Measurements from ENCODE around the gene SSU72.

Gene SSU72

GRCh38 chr1:1620433-1621139 lies 45.9 kb upstream of the SSU72 start:
- no peak for TF ChIP-seq CTCF (conservative IDR thresholded peaks at IDR 0.05; ENCODE audit: low read depth, low read length)
- DNase-seq (ENCODE audit: low read depth), result no peak
- no peak overlapping the region for H3K4me3 ChIP-seq (ENCODE audit: low read depth, low read length)

- no peak for DNase-seq (ENCODE audit: low read depth)
- H3K4me3 ChIP-seq (ENCODE audit: low read depth, low read length), result no peak overlapping the region
- peak; percentile 55 for TF ChIP-seq CTCF (conservative IDR thresholded peaks at IDR 0.05; ENCODE audit: low read depth, low read length)
Measured at GRCh38 chr1:1619917-1620361, 45.3 kb upstream of the SSU72 start.

- no peak overlapping the region for H3K4me3 ChIP-seq (ENCODE audit: low read depth, low read length)
- no peak for TF ChIP-seq CTCF (conservative IDR thresholded peaks at IDR 0.05; ENCODE audit: low read depth, low read length)
- DNase-seq (ENCODE audit: low read depth), result no peak
Measured at GRCh38 chr1:1618396-1619068, 43.9 kb upstream of the SSU72 start.

GRCh38 chr1:1617925-1618324 lies 43.3 kb upstream of the SSU72 start:
- DNase-seq (ENCODE audit: low read depth), result no peak
- no peak for TF ChIP-seq CTCF (conservative IDR thresholded peaks at IDR 0.05; ENCODE audit: low read depth, low read length)
- H3K4me3 ChIP-seq (ENCODE audit: low read depth, low read length), result no peak overlapping the region

GRCh38 chr1:1617516-1617915 lies 42.9 kb upstream of the SSU72 start:
- H3K4me3 ChIP-seq (ENCODE audit: low read depth, low read length), result no peak overlapping the region
- TF ChIP-seq CTCF (conservative IDR thresholded peaks at IDR 0.05; ENCODE audit: low read depth, low read length), result no peak
- DNase-seq (ENCODE audit: low read depth), result no peak

GRCh38 chr1:1616838-1617237 lies 42.2 kb upstream of the SSU72 start:
- DNase-seq (ENCODE audit: low read depth), result no peak
- H3K4me3 ChIP-seq (ENCODE audit: low read depth, low read length), result peak overlapping the region; percentile 99
- TF ChIP-seq CTCF (conservative IDR thresholded peaks at IDR 0.05; ENCODE audit: low read depth, low read length), result no peak
